Neural cell (in vitro differentiated cells): ENCODE measurements around the gene NFX1. TPM values are rescaled to one million over a fixed set of nuclear protein-coding genes. Genes with fewer than 3 reads are reported as not detected.

Experiments used
- H2AFZ ChIP-seq: fragments of 200-600, 300-800 bp; sonication (generic), shearing (Covaris generic); 2 replicates; pipeline ENCODE4 v1.6.0; 2014; ENCODE audit warnings: low read depth, mild to moderate bottlenecking, antibody characterized with exemption, low read length, moderate library complexity
- H3F3A ChIP-seq: fragments of 200-600 bp; shearing (Covaris generic); 2 replicates; pipeline ENCODE4 v1.6.1; 2016; ENCODE audit warnings: mild to moderate bottlenecking, moderate library complexity, mixed read lengths, antibody characterized with exemption, low read length; ENCODE audit not compliant: insufficient read depth, poor library complexity, severe bottlenecking
- H3K27ac ChIP-seq: fragments of 200-600, 300-800 bp; sonication (generic), shearing (Covaris generic); 2 replicates; pipeline ENCODE4 v1.5.1; 2014; ENCODE audit warnings: mild to moderate bottlenecking, low read length, moderate library complexity
- H3K27me3 ChIP-seq: fragments of 300-800, 200-600 bp; sonication (generic), shearing (Covaris generic); 2 replicates; pipeline ENCODE4 v1.6.0; 2014; ENCODE audit warnings: mild to moderate bottlenecking, low read depth, low read length, moderate library complexity; ENCODE audit not compliant: insufficient read depth
- H3K36me3 ChIP-seq: fragments of 300-800, 200-600 bp; sonication (generic), shearing (Covaris generic); 2 replicates; pipeline ENCODE4 v1.5.1; 2014; ENCODE audit warnings: mild to moderate bottlenecking, antibody characterized with exemption, low read length, moderate library complexity; ENCODE audit not compliant: insufficient read depth
- H3K4me2 ChIP-seq: fragments of 300-800, 200-600 bp; sonication (generic), shearing (Covaris generic); 2 replicates; pipeline ENCODE4 v1.6.0; 2014; ENCODE audit warnings: mild to moderate bottlenecking, low read length
- H3K4me3 ChIP-seq: fragments of 300-800, 200-600 bp; sonication (generic), shearing (Covaris generic); 2 replicates; pipeline ENCODE4 v1.5.1; 2014; ENCODE audit warnings: mild to moderate bottlenecking, low read length, moderate library complexity
- H3K79me2 ChIP-seq: fragments of 200-600 bp; shearing (Covaris generic); replicated peaks from 2 replicates; pipeline ENCODE4 v1.6.0; 2014; ENCODE audit warnings: mild to moderate bottlenecking, low read length, moderate library complexity; ENCODE audit not compliant: insufficient read depth
- H3K9ac ChIP-seq: fragments of 300-800, 200-600 bp; sonication (generic), shearing (Covaris generic); 2 replicates; pipeline ENCODE4 v1.6.1; 2016; ENCODE audit warnings: mild to moderate bottlenecking, low read length, mixed read lengths
- H3K9me2 ChIP-seq: fragments of 200-600 bp; shearing (Covaris generic); 2 replicates; pipeline ENCODE4 v1.6.1; 2016; ENCODE audit warnings: mild to moderate bottlenecking, low read length, mixed read lengths; ENCODE audit not compliant: insufficient read depth
- H3K9me3 ChIP-seq: fragments of 200-600, 300-800 bp; sonication (generic), shearing (Covaris generic); 2 replicates; pipeline ENCODE4 v1.6.1; 2016; ENCODE audit warnings: mild to moderate bottlenecking, mixed run types, low read length, moderate library complexity, mixed read lengths
- H4K20me1 ChIP-seq: fragments of 200-600 bp; shearing (Covaris generic); 2 replicates; pipeline ENCODE4 v1.6.1; 2016; ENCODE audit warnings: mild to moderate bottlenecking, mixed run types; ENCODE audit not compliant: insufficient read depth
- EP300 ChIP-seq: fragments of 450-650 bp; conservative IDR thresholded peaks from 2 replicates; pipeline ENCODE4 v1.6.1; 2014; ENCODE audit warnings: antibody characterized with exemption, mild to moderate bottlenecking, moderate library complexity; ENCODE audit not compliant: poor library complexity, severe bottlenecking
- EZH2 ChIP-seq: fragments of 200-600, 300-800 bp; shearing (Covaris generic), sonication (generic); IDR thresholded peaks from 2 replicates; pipeline ENCODE4 v1.6.1; 2014; ENCODE audit warnings: antibody characterized with exemption, low read length, borderline replicate concordance, mild to moderate bottlenecking; ENCODE audit not compliant: insufficient read depth, poor library complexity, severe bottlenecking
- MXI1 ChIP-seq: fragments of 450-650 bp; conservative IDR thresholded peaks from 2 replicates; pipeline ENCODE4 v1.6.1; 2014; ENCODE audit warnings: antibody characterized with exemption, mild to moderate bottlenecking; ENCODE audit not compliant: poor library complexity, severe bottlenecking
- POLR2AphosphoS5 ChIP-seq: IDR thresholded peaks from 2 replicates; pipeline ENCODE4 v1.6.1; 2012
- RAD21 ChIP-seq: fragments of 450-650 bp; conservative IDR thresholded peaks from 2 replicates; pipeline ENCODE4 v1.6.1; 2014; ENCODE audit warnings: antibody characterized with exemption, mild to moderate bottlenecking, moderate library complexity
- SMC3 ChIP-seq: fragments of 450-650 bp; conservative IDR thresholded peaks from 2 replicates; pipeline ENCODE4 v1.6.1; 2014; ENCODE audit warnings: antibody characterized with exemption, mild to moderate bottlenecking, moderate library complexity; ENCODE audit not compliant: poor library complexity
- TAF1 ChIP-seq: IDR thresholded peaks from 2 replicates; pipeline ENCODE4 v1.6.1; 2012; ENCODE audit warnings: low read depth
- polyA plus RNA-seq: library from polyadenylated mRNA; depleted of rRNA; stranded (reverse); fragments of >200 nt; gene quantifications from 2 replicates; pipeline ENCODE4 v1.2.3, GENCODE V29; 2014
- TF ChIP-seq, protein P1 (sequence below): IDR thresholded peaks from 2 replicates; pipeline ENCODE4 v1.6.1; 2012; ENCODE audit warnings: borderline replicate concordance
- TF ChIP-seq, protein P2 (sequence below): fragments of 450-650 bp; IDR thresholded peaks from 2 replicates; pipeline ENCODE4 v1.5.1; 2014; ENCODE audit warnings: antibody characterized with exemption, mild to moderate bottlenecking, moderate library complexity; ENCODE audit not compliant: poor library complexity, severe bottlenecking

NFX1 gene
- polyA plus RNA-seq, 1 donor from 2014 or later = 14.7 TPM

DNA sequence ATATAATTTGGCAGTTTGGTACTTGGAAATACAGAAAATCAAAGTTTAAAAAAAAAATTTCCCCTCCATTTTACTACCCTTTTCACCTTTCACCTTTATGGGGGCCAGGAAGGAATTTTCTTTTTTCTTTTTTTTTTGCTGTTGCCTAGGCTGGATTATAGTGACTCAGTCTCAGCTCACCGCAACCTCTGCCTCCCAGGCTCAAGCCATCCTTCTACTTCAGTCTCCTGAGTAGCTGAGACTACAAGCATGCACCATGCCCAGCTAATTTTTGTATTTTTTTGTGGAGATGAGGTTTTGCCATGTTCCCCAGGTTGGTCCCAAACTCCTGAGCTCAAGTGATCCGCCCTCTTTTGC is 16.4 kb upstream of the NFX1 start:
- Histone ChIP-seq H3K36me3 (peaks cover 6% of the 10 kb centered on the region), H3F3A (no peaks in the 10 kb centered on the region), H3K4me3 (no peak overlapping the region), H3K9me2 (no peaks in the 10 kb centered on the region), H3K27me3 (no peaks in the 10 kb centered on the region), H2AFZ (no peak overlapping the region), H3K9ac (no peak overlapping the region), H3K27ac (no peak overlapping the region), H4K20me1 (no peaks in the 10 kb centered on the region), H3K9me3 (no peaks in the 10 kb centered on the region), H3K79me2 (no peaks in the 10 kb centered on the region), H3K4me2 (no peak overlapping the region)
- TF ChIP-seq RAD21 (no peak), POLR2AphosphoS5 (no peak), EP300 (no peak), MXI1 (no peak), SMC3 (no peak), TAF1 (no peak)
- TF ChIP-seq, protein P1, sequence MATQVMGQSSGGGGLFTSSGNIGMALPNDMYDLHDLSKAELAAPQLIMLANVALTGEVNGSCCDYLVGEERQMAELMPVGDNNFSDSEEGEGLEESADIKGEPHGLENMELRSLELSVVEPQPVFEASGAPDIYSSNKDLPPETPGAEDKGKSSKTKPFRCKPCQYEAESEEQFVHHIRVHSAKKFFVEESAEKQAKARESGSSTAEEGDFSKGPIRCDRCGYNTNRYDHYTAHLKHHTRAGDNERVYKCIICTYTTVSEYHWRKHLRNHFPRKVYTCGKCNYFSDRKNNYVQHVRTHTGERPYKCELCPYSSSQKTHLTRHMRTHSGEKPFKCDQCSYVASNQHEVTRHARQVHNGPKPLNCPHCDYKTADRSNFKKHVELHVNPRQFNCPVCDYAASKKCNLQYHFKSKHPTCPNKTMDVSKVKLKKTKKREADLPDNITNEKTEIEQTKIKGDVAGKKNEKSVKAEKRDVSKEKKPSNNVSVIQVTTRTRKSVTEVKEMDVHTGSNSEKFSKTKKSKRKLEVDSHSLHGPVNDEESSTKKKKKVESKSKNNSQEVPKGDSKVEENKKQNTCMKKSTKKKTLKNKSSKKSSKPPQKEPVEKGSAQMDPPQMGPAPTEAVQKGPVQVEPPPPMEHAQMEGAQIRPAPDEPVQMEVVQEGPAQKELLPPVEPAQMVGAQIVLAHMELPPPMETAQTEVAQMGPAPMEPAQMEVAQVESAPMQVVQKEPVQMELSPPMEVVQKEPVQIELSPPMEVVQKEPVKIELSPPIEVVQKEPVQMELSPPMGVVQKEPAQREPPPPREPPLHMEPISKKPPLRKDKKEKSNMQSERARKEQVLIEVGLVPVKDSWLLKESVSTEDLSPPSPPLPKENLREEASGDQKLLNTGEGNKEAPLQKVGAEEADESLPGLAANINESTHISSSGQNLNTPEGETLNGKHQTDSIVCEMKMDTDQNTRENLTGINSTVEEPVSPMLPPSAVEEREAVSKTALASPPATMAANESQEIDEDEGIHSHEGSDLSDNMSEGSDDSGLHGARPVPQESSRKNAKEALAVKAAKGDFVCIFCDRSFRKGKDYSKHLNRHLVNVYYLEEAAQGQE = no peak

DNA sequence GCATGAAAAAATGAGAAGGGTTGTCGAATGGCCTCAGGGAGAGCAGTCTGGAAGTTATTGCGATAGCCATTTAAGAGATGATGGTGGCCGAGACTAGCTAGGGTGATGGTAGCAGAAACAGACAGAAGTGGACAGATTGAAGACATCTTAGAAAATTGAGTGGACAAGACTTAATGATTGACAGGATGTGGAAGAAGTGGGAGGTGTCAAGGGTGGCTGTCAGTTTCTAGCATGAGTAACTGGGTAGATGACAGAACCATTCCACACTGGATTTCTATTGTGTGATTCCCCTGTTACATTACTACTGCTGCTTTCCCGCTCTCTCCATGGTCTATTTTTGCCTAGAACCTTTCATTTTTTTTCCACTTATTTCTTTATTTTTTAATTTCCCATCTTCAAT is 12.8 kb upstream of the NFX1 start:
- TF ChIP-seq TAF1 = no peak
- TF ChIP-seq, protein P1 = no peak
- no peak overlapping the region for H3K9ac ChIP-seq
- H3K27ac ChIP-seq = no peak overlapping the region
- no peaks in the 10 kb centered on the region for H3K9me2 ChIP-seq
- no peaks in the 10 kb centered on the region for H3K9me3 ChIP-seq
- no peaks in the 10 kb centered on the region for H3K79me2 ChIP-seq
- H3F3A ChIP-seq = no peaks in the 10 kb centered on the region
- H2AFZ ChIP-seq = no peak overlapping the region
- H3K4me3 ChIP-seq = no peak overlapping the region
- no peaks in the 10 kb centered on the region for H3K27me3 ChIP-seq
- H3K36me3 ChIP-seq = no peaks in the 10 kb centered on the region
- no peak overlapping the region for H3K4me2 ChIP-seq
- H4K20me1 ChIP-seq = no peaks in the 10 kb centered on the region

DNA sequence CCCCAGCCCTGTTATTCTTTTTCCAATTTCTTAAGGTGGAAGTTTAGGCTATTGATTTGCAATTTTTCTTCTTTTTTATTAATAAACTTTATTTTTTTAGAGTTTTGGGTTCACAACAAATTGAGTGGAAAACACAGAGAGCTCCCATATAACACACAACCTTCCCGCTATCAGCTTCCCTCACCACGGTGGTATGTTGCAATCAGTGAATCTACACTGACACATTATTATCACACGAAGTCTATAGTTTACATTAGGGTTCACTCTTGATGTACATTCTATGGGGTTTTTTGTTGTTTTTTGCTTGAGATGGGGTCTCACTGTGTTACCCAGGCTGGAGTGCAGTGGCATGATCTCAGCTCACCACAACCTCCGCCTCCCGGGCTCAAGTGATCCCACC is 4.8 kb upstream of the NFX1 start:
- H4K20me1 ChIP-seq = no peaks in the 10 kb centered on the region
- TF ChIP-seq TAF1 = no peak
- TF ChIP-seq EZH2 = no peak
- no peak for TF ChIP-seq MXI1
- no peak for TF ChIP-seq SMC3
- TF ChIP-seq RAD21 = no peak
- no peak for TF ChIP-seq EP300
- TF ChIP-seq, protein P2, sequence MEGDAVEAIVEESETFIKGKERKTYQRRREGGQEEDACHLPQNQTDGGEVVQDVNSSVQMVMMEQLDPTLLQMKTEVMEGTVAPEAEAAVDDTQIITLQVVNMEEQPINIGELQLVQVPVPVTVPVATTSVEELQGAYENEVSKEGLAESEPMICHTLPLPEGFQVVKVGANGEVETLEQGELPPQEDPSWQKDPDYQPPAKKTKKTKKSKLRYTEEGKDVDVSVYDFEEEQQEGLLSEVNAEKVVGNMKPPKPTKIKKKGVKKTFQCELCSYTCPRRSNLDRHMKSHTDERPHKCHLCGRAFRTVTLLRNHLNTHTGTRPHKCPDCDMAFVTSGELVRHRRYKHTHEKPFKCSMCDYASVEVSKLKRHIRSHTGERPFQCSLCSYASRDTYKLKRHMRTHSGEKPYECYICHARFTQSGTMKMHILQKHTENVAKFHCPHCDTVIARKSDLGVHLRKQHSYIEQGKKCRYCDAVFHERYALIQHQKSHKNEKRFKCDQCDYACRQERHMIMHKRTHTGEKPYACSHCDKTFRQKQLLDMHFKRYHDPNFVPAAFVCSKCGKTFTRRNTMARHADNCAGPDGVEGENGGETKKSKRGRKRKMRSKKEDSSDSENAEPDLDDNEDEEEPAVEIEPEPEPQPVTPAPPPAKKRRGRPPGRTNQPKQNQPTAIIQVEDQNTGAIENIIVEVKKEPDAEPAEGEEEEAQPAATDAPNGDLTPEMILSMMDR = no peak
- TF ChIP-seq, protein P1 = no peak
- no peak for TF ChIP-seq POLR2AphosphoS5
- H3K4me3 ChIP-seq = no peak overlapping the region
- no peaks in the 10 kb centered on the region for H3K9me2 ChIP-seq
- no peaks in the 10 kb centered on the region for H3K9me3 ChIP-seq
- H3K79me2 ChIP-seq = no peaks in the 10 kb centered on the region
- no peak overlapping the region for H3K9ac ChIP-seq
- no peak overlapping the region for H3K27ac ChIP-seq
- no peaks in the 10 kb centered on the region for H3F3A ChIP-seq
- H3K27me3 ChIP-seq = no peaks in the 10 kb centered on the region
- no peak overlapping the region for H3K4me2 ChIP-seq
- H2AFZ ChIP-seq = no peak overlapping the region
- no peaks in the 10 kb centered on the region for H3K36me3 ChIP-seq
